HEK293T (cell line): ENCODE measurements around the gene CD83.

Experiments
- CTCF ChIA-PET: fragments of 350-600 bp; formaldehyde crosslinking; extraction: SDS; loops from one replicate; lab custom pipeline; 2021; ENCODE audit warnings: antibody characterized with exemption, inconsistent platforms; lab: Yijun Ruan, JAX
- POLR2A ChIA-PET: fragments of 350-600 bp; formaldehyde crosslinking; extraction: SDS; loops from one replicate; lab custom pipeline; 2020; ENCODE audit warnings: antibody characterized with exemption, inconsistent platforms; lab: Yijun Ruan, JAX
- DNase-seq: peaks from one replicate; pipeline ENCODE4 v3.0.0; 2012; ENCODE audit warnings: mixed read lengths; ENCODE audit errors: extremely low spot score
- ARNT ChIP-seq: fragments of 450-650 bp; IDR thresholded peaks from 2 replicates; pipeline ENCODE4 v1.6.1; 2017; ENCODE audit warnings: mild to moderate bottlenecking
- BHLHE40 ChIP-seq: fragments of 450-650 bp; IDR thresholded peaks from 2 replicates; pipeline ENCODE4 v1.6.1; 2016; ENCODE audit warnings: mild to moderate bottlenecking, moderate library complexity, borderline replicate concordance
- CTBP1 ChIP-seq: fragments of 450-650 bp; IDR thresholded peaks from 2 replicates; pipeline ENCODE4 v1.6.1; 2016; ENCODE audit warnings: borderline replicate concordance
- ELF4 ChIP-seq: fragments of 450-650 bp; IDR thresholded peaks from 2 replicates; pipeline ENCODE4 v1.6.1; 2017; ENCODE audit warnings: antibody characterized with exemption
- FOXA1 ChIP-seq: fragments of 450-650 bp; IDR thresholded peaks from 2 replicates; pipeline ENCODE4 v1.6.1; 2016; ENCODE audit warnings: mild to moderate bottlenecking
- FOXK2 ChIP-seq: fragments of 450-650 bp; IDR thresholded peaks from 2 replicates; pipeline ENCODE4 v1.6.1; 2016; ENCODE audit warnings: mild to moderate bottlenecking
- FOXM1 ChIP-seq: fragments of 450-650 bp; IDR thresholded peaks from 2 replicates; pipeline ENCODE4 v1.6.1; 2017; ENCODE audit warnings: mild to moderate bottlenecking, borderline replicate concordance
- HDGF ChIP-seq: fragments of 450-650 bp; IDR thresholded peaks from 2 replicates; pipeline ENCODE4 v1.6.1; 2017; ENCODE audit warnings: antibody characterized with exemption, borderline replicate concordance
- L3MBTL2 ChIP-seq: fragments of 450-650 bp; conservative IDR thresholded peaks from 2 replicates; pipeline ENCODE4 v1.6.1; 2016; ENCODE audit warnings: mild to moderate bottlenecking
- LEF1 ChIP-seq: fragments of 450-650 bp; IDR thresholded peaks from 2 replicates; pipeline ENCODE4 v1.6.1; 2017; ENCODE audit warnings: mild to moderate bottlenecking, borderline replicate concordance
- NFRKB ChIP-seq: fragments of 450-650 bp; IDR thresholded peaks from 2 replicates; pipeline ENCODE4 v1.6.1; 2016; ENCODE audit warnings: mild to moderate bottlenecking, moderate library complexity
- PKNOX1 ChIP-seq: fragments of 450-650 bp; IDR thresholded peaks from 2 replicates; pipeline ENCODE4 v1.6.1; 2016
- SP1 ChIP-seq: fragments of 450-650 bp; IDR thresholded peaks from 2 replicates; pipeline ENCODE4 v1.6.1; 2017
- SUZ12 ChIP-seq: fragments of 450-650 bp; IDR thresholded peaks from 2 replicates; pipeline ENCODE4 v1.6.1; 2016; ENCODE audit warnings: mild to moderate bottlenecking
- TARDBP ChIP-seq: fragments of 450-650 bp; IDR thresholded peaks from 2 replicates; pipeline ENCODE4 v1.6.1; 2016
- ZNF384 ChIP-seq: fragments of 450-650 bp; IDR thresholded peaks from 2 replicates; pipeline ENCODE4 v1.6.1; 2016

Gene CD83

DNA sequence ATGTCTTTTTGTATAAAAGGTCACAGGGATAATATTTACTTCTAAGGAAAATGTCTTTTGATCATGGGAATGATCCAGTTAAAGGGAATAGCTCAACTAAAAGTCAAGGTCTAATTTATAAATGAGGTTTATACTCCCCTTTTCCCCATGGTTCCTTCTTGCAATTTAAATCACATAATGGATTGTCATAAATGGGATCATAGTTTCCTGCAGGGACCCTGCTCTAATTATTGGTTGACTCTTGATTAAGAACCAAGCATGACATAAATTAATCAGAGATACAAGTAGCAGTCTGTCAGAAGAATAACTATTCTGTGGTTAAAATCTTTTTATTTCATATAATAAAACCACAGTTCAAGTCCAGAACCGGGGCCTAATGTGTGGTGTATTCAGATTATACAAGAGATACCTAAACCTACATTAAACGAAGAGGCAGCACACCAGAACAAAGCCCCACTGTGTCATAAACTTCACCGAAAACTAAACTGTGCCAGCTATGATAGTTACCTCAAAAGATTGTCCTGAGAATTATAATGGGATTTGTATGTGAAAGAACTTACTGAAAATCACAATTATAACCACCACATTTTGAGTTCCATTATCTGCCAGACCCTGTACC, 43.0 kb upstream of the CD83 start:
- ChIA-PET CTCF (interaction anchor here (1.0 to 1.7 kb wide), 2 partner anchors 8 to 68 kb away, joined by 3 to 11 read pairs; no protein-coding TSS in a partner anchor), POLR2A (interaction anchor here (1.2 kb wide), 1 partner anchor 150 kb away, joined by 3 read pairs; no protein-coding TSS in a partner anchor)
- TF ChIP-seq SUZ12 = no peak
- no peak for TF ChIP-seq SP1
- TF ChIP-seq HDGF = no peak
- TF ChIP-seq FOXA1 = no peak
- no peak for TF ChIP-seq PKNOX1
- TF ChIP-seq ELF4 = no peak
- TF ChIP-seq LEF1 = no peak
- no peak for TF ChIP-seq CTBP1
- TF ChIP-seq L3MBTL2 = no peak
- no peak for TF ChIP-seq BHLHE40

GRCh38 chr6:14075095-14075503, 42.5 kb upstream of the CD83 start:
- no peak for DNase-seq

More for the DNA sequence above, 43.0 kb upstream of the CD83 start:
- no peak for DNase-seq

GRCh38 chr6:14077193-14077867, 40.2 kb upstream of the CD83 start:
- ChIA-PET CTCF (interaction anchor here (1.4 kb wide), 1 partner anchor 10 kb away, joined by 6 read pairs; no protein-coding TSS in a partner anchor), POLR2A (no interaction called here)
- TF ChIP-seq HDGF (no peak), ELF4 (no peak), BHLHE40 (no peak), L3MBTL2 (no peak), NFRKB (no peak), SP1 (no peak), ARNT (no peak), CTBP1 (no peak), LEF1 (no peak), FOXA1 (no peak), FOXK2 (no peak), SUZ12 (no peak), ZNF384 (no peak), PKNOX1 (no peak), FOXM1 (no peak), TARDBP (no peak)
- DNase-seq = no peak

More at GRCh38 chr6:14075095-14075503, 42.5 kb upstream of the CD83 start:
- ChIA-PET CTCF (interaction anchor here (1.0 to 1.7 kb wide), 2 partner anchors 8 to 68 kb away, joined by 3 to 11 read pairs; no protein-coding TSS in a partner anchor), POLR2A (interaction anchor here (1.2 kb wide), 1 partner anchor 151 kb away, joined by 3 read pairs; no protein-coding TSS in a partner anchor)
- peak; percentile 39 for TF ChIP-seq PKNOX1
- TF ChIP-seq BHLHE40 = no peak

DNA sequence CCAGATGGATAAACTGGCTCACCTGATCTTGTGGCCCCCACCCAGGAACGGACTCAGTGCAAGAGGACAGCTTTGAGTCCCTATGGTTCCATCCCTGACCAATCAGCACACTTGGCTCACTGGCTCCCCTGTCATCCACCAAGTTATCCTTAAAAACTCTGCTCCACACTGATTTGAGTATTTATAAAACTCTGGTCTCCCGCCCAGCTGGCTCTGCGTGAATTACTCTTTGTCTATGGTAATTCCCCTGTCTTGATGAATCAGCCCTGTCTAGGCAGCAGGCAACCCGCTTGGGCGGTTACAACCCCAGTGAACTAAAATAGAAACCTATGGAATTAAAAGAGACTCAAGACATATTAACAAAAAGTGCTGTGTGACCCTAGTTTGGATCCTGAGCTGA, 38.1 kb upstream of the CD83 start:
- ChIA-PET CTCF (interaction anchor here (0.7 kb wide), 2 partner anchors 50 to 171 kb away, joined by 3 read pairs; no protein-coding TSS in a partner anchor), POLR2A (no interaction called here)
- TF ChIP-seq BHLHE40 = no peak
- TF ChIP-seq L3MBTL2 = no peak
- no peak for TF ChIP-seq PKNOX1
- TF ChIP-seq ELF4 = no peak
- no peak for TF ChIP-seq SUZ12
- no peak for DNase-seq

DNA sequence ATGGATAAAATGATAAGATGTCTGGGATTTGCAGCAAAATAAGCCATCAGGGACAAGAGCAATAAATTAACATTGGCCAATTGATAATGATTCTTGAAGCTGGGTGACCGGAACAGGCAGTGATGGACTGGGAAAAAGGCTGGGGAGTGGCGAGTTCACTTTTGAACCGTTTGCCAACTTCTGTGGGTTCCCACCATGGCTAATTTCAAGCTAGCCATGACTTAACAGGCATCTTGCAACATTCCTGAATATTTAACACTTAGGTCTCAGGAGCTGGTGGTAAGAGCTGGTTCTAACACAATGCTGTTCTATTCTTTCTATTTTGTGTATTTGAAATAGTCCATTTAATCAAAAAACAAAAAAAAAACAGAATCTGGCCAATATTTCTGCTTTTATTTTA, 37.6 kb upstream of the CD83 start:
- ChIA-PET CTCF (interaction anchor here (0.7 kb wide), 1 partner anchor 49 kb away, joined by 3 read pairs; no protein-coding TSS in a partner anchor), POLR2A (interaction anchor here (0.8 kb wide), 1 partner anchor 266 kb away, joined by 3 read pairs; the partner anchor contains the start of gene MCUR1)

More for the DNA sequence above, 37.6 kb upstream of the CD83 start:
- no peak for DNase-seq
- TF ChIP-seq CTBP1 = no peak
- no peak for TF ChIP-seq FOXM1
- TF ChIP-seq SUZ12 = no peak
- TF ChIP-seq ZNF384 = no peak
- TF ChIP-seq L3MBTL2 = no peak
- TF ChIP-seq SP1 = no peak
- TF ChIP-seq NFRKB = no peak
- TF ChIP-seq HDGF = no peak
- no peak for TF ChIP-seq TARDBP
- TF ChIP-seq ARNT = no peak
- no peak for TF ChIP-seq FOXK2
- TF ChIP-seq ELF4 = no peak
- TF ChIP-seq PKNOX1 = no peak
- TF ChIP-seq BHLHE40 = no peak
- TF ChIP-seq FOXA1 = no peak
- TF ChIP-seq LEF1 = no peak
